NB4 (cell line): ENCODE data around the gene TRMT61A.

Source experiments
- MAX ChIP-seq: IDR thresholded peaks from 2 replicates; pipeline ENCODE4 v1.6.1; 2011; ENCODE audit warnings: low read depth, low read length
- POLR2A ChIP-seq: IDR thresholded peaks from 2 replicates; pipeline ENCODE4 v1.6.1; 2011; ENCODE audit warnings: mild to moderate bottlenecking; ENCODE audit not compliant: insufficient read length; ENCODE audit errors: extremely low read depth
- TF ChIP-seq, protein P1 (sequence below): IDR thresholded peaks from one replicate; pipeline ENCODE4 v1.5.1; 2012; ENCODE audit warnings: low read depth, low read length

GRCh38 chr14:103510724-103511693 is 18.0 kb upstream of the TRMT61A start:
- TF ChIP-seq, protein P1, sequence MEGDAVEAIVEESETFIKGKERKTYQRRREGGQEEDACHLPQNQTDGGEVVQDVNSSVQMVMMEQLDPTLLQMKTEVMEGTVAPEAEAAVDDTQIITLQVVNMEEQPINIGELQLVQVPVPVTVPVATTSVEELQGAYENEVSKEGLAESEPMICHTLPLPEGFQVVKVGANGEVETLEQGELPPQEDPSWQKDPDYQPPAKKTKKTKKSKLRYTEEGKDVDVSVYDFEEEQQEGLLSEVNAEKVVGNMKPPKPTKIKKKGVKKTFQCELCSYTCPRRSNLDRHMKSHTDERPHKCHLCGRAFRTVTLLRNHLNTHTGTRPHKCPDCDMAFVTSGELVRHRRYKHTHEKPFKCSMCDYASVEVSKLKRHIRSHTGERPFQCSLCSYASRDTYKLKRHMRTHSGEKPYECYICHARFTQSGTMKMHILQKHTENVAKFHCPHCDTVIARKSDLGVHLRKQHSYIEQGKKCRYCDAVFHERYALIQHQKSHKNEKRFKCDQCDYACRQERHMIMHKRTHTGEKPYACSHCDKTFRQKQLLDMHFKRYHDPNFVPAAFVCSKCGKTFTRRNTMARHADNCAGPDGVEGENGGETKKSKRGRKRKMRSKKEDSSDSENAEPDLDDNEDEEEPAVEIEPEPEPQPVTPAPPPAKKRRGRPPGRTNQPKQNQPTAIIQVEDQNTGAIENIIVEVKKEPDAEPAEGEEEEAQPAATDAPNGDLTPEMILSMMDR = no peak
- no peak for TF ChIP-seq POLR2A
- TF ChIP-seq MAX = no peak
